GM12878 (cell line): ENCODE data around the gene TLNRD1. TPM values are rescaled to one million over a fixed set of nuclear protein-coding genes. Genes with fewer than 3 reads are reported as not detected.

Experiments
- ATAC-seq: fragments of 200-7000 bp; cut with Tn5 transposase; 3 replicates; pipeline ENCODE4 v1.9.1; 2020; ENCODE audit warnings: mild to moderate bottlenecking, moderate library complexity
- BruUV-seq: library from RNA; stranded (reverse); fragments of 400-500 nt; replicated peaks from 2 replicates; lab custom pipeline; 2021; lab: Mats Ljungman, UMichigan
- CTCF ChIA-PET: fragments of 300-600 bp; sonication (Branson Sonifier 250); formaldehyde crosslinking; extraction: SDS; loops from one replicate; lab custom pipeline; 2021; ENCODE audit warnings: inconsistent platforms; lab: Yijun Ruan, JAX
- POLR2A ChIA-PET: fragments of 350-600 bp; formaldehyde crosslinking; extraction: SDS; loops from one replicate; lab custom pipeline; 2021; ENCODE audit warnings: inconsistent platforms; lab: Charles Lee
- RAD21 ChIA-PET: fragments of 300-600 bp; sonication (Branson Sonifier 250); formaldehyde crosslinking; loops from one replicate; lab custom pipeline; 2023; ENCODE audit warnings: antibody characterized with exemption; ENCODE audit not compliant: unreplicated experiment; lab: Charles Lee
- SMC1A ChIA-PET: fragments of 300-600 bp; sonication (Branson Sonifier 250); formaldehyde crosslinking; loops from one replicate; lab custom pipeline; 2023; ENCODE audit not compliant: unreplicated experiment, uncharacterized antibody; lab: Charles Lee
- DNase-seq: peaks from one replicate; pipeline ENCODE4 v3.0.0-alpha.2; 2011; ENCODE audit warnings: low read depth, low spot score
- FAIRE-seq: peaks from 3 replicates; lab custom pipeline; 2011; peaks lifted over from hg19 to GRCh38; lab: Jason Lieb, UNC
- H2AFZ ChIP-seq: 2 replicates; pipeline ENCODE4 v1.6.0; 2011; ENCODE audit warnings: low read depth, low read length, control low read depth; ENCODE audit not compliant: control insufficient read depth
- H3K27ac ChIP-seq: 2 replicates; pipeline ENCODE4 v1.5.1; 2011; ENCODE audit warnings: control low read depth; ENCODE audit not compliant: control insufficient read depth, insufficient read depth
- H3K27me3 ChIP-seq, 2 experiments: replicated peaks in 1 of 2; 2 replicates each; pipeline versions ENCODE4 v1.6.0 to v1.6.1; 2011; ENCODE audit warnings: low read length in 1 of 2; ENCODE audit not compliant: control insufficient read depth in 2 of 2, insufficient read depth in 2 of 2
- H3K36me3 ChIP-seq, 2 experiments: 2 replicates each; pipeline ENCODE4 v1.5.1; 2011; ENCODE audit warnings: low read length in 1 of 2; ENCODE audit not compliant: control insufficient read depth in 2 of 2, insufficient read depth in 2 of 2
- H3K4me1 ChIP-seq: 2 replicates; pipeline ENCODE4 v1.6.1; 2011; ENCODE audit warnings: mild to moderate bottlenecking, low read length, moderate library complexity, mixed read lengths; ENCODE audit not compliant: control insufficient read depth, insufficient read depth
- H3K4me2 ChIP-seq: 2 replicates; pipeline ENCODE4 v1.6.0; 2011; ENCODE audit warnings: control low read depth; ENCODE audit not compliant: control insufficient read depth, insufficient read depth
- H3K4me3 ChIP-seq: fragments of 200-600 bp; sonication (generic); 2 replicates; pipeline ENCODE4 v1.5.1; 2016
- H3K79me2 ChIP-seq: 2 replicates; pipeline ENCODE4 v1.6.0; 2011; ENCODE audit warnings: low read length; ENCODE audit not compliant: control insufficient read depth, insufficient read depth
- H3K9ac ChIP-seq: 2 replicates; pipeline ENCODE4 v1.8.0; 2011; ENCODE audit warnings: low read length, control low read depth, mixed read lengths; ENCODE audit not compliant: control insufficient read depth, insufficient read depth
- H3K9me3 ChIP-seq: replicated peaks from 3 replicates; pipeline ENCODE4 v1.5.1; 2011; ENCODE audit warnings: mild to moderate bottlenecking, low read length; ENCODE audit not compliant: control insufficient read depth, insufficient read depth
- H4K20me1 ChIP-seq: 2 replicates; pipeline ENCODE4 v1.6.0; 2011; ENCODE audit not compliant: control insufficient read depth, insufficient read depth
- ATF7 ChIP-seq: fragments of 450-650 bp; IDR thresholded peaks from 2 replicates; pipeline ENCODE4 v1.6.1; 2016; ENCODE audit warnings: low read depth, mild to moderate bottlenecking
- BCLAF1 ChIP-seq: fragments of 450-650 bp; IDR thresholded peaks from 2 replicates; pipeline ENCODE4 v1.6.1; 2017; ENCODE audit warnings: antibody characterized with exemption, mild to moderate bottlenecking, moderate library complexity
- BMI1 ChIP-seq: fragments of 450-650 bp; IDR thresholded peaks from 2 replicates; pipeline ENCODE4 v1.6.1; 2016; ENCODE audit warnings: mild to moderate bottlenecking, moderate library complexity, borderline replicate concordance
- ELK1 ChIP-seq: IDR thresholded peaks from 2 replicates; pipeline ENCODE4 v1.6.1; 2012; ENCODE audit warnings: low read depth, low read length, improper control_type of control experiment
- ESRRA ChIP-seq: IDR thresholded peaks from 2 replicates; pipeline ENCODE4 v1.6.1; 2012; ENCODE audit warnings: mild to moderate bottlenecking, low read length, improper control_type of control experiment
- MEF2B ChIP-seq: fragments of 450-650 bp; IDR thresholded peaks from 2 replicates; pipeline ENCODE4 v1.6.1; 2018; ENCODE audit warnings: mild to moderate bottlenecking, moderate library complexity; ENCODE audit not compliant: partially characterized antibody, poor library complexity, severe bottlenecking
- POLR2AphosphoS5 ChIP-seq: IDR thresholded peaks from 2 replicates; pipeline ENCODE4 v1.6.1; 2011; ENCODE audit warnings: mild to moderate bottlenecking, low read length, inconsistent platforms
- RFX5 ChIP-seq: IDR thresholded peaks from 2 replicates; pipeline ENCODE4 v1.6.1; 2011; ENCODE audit warnings: low read depth, low read length, improper control_type of control experiment
- SKIL ChIP-seq: fragments of 450-650 bp; IDR thresholded peaks from 2 replicates; pipeline ENCODE4 v1.6.1; 2017; ENCODE audit warnings: mild to moderate bottlenecking, low read depth, inconsistent platforms; ENCODE audit not compliant: poor library complexity, severe bottlenecking
- SP1 ChIP-seq: IDR thresholded peaks from one replicate; pipeline ENCODE4 v1.6.1; 2011; ENCODE audit warnings: low read depth, low read length
- SPI1 ChIP-seq: IDR thresholded peaks from 2 replicates; pipeline ENCODE4 v1.6.1; 2011; ENCODE audit warnings: low read depth, mild to moderate bottlenecking, low read length, moderate library complexity, borderline replicate concordance; ENCODE audit not compliant: insufficient read depth
- SRF ChIP-seq, 2 experiments: IDR thresholded peaks; 2 replicates each; pipeline ENCODE4 v1.6.1; 2011; ENCODE audit warnings: low read depth in 2 of 2, low read length in 2 of 2, mild to moderate bottlenecking in 1 of 2, moderate library complexity in 1 of 2
- SUPT20H ChIP-seq: IDR thresholded peaks from 2 replicates; pipeline ENCODE4 v1.6.1; 2011; ENCODE audit warnings: low read depth, mild to moderate bottlenecking, low read length, moderate library complexity, borderline replicate concordance; ENCODE audit not compliant: control insufficient read depth
- WGBS: methylation state at CpG from one replicate; pipeline ENCODE4 v1.1.6; 2016; ENCODE audit warnings: low lambda C conversion rate; ENCODE audit not compliant: insufficient replicate concordance, insufficient coverage; ENCODE audit errors: missing lambda C conversion rate; 5-methylcytosine and 5-hydroxymethylcytosine counted together
- in situ Hi-C: fragments of 300-500 bp; cut with MboI; formaldehyde crosslinking; loops from 9 replicates; pipeline ENCODE4 v1.14.3; 2018; ENCODE audit warnings: mixed read lengths
- intact Hi-C: fragments of 100-400 bp; cut with micrococcal nuclease; formaldehyde crosslinking; loops from one replicate; pipeline ENCODE4 v1.14.2; 2022; ENCODE audit not compliant: unreplicated experiment
- polyA plus RNA-seq, 11 experiments: library from polyadenylated mRNA; depleted of rRNA in 4 of 11; unstranded in 6 of 11; stranded (reverse) in 5 of 11; fragments of >200 nt; fragmentation: Nextera tagmentation in 4 of 11; fragmentation: Illumina TruSeq in 1 of 11; extraction: Ambion mirVana in 4 of 11; extraction: Trizol in 1 of 11; gene quantifications; 1 replicate in 1 of 11; 2 replicates in 10 of 11; pipeline versions ENCODE4 v1.2.1 to v1.2.3, GENCODE V29; 2011 to 2016; ENCODE audit warnings: inconsistent platforms in 2 of 11, missing spikeins in 2 of 11, low read depth in 1 of 11
- total RNA-seq, 4 experiments: library from RNA; depleted of rRNA in 3 of 4; stranded (reverse); fragments of >200 nt in 3 of 4; fragmentation: Illumina TruSeq in 1 of 4; extraction: Trizol in 1 of 4; gene quantifications; 2 replicates each; pipeline versions ENCODE4 v1.2.1 to v1.2.3, GENCODE V29; 2013 to 2021

The TLNRD1 gene
- total and polyA plus RNA-seq, 10 of the 15 experiments (the other 5 are each of a cell fraction or from before 2014, with no cell fraction given) = 2.5 to 44.8 (median 9.1) TPM

- BruUV-seq = no TSS peak
- Histone ChIP-seq H3K79me2 (no peaks in the 10 kb centered on the region), H4K20me1 (no peaks in the 10 kb centered on the region), H3K9me3 (peaks cover 5% of the 10 kb centered on the region), H3K4me3 (no peak overlapping the region), H3K27me3 (no peaks in the 10 kb centered on the region), H3K4me2 (no peak overlapping the region), H3K27ac (peak overlapping the region; percentile 91; the same call in 1 of the 2 replicates), H3K36me3 (no peaks in the 10 kb centered on the region), H2AFZ (no peak overlapping the region), H3K9ac (no peak overlapping the region), H3K4me1 (peaks cover 41% of the 10 kb centered on the region)
- TF ChIP-seq SRF (IDR thresholded peaks at IDR 0.05; ENCODE audit: low read depth in 2 of 2, low read length in 2 of 2) = no peak
- no peak for TF ChIP-seq POLR2AphosphoS5
- no peak for TF ChIP-seq ATF7
- TF ChIP-seq SUPT20H = no peak
- no peak for TF ChIP-seq SKIL
- no peak for TF ChIP-seq BCLAF1
- TF ChIP-seq MEF2B = no peak
- no peak for TF ChIP-seq ESRRA
- TF ChIP-seq RFX5 = no peak
- TF ChIP-seq BMI1 = no peak
- no peak for TF ChIP-seq SP1
- TF ChIP-seq SPI1 = no peak
- TF ChIP-seq ELK1 = no peak
- over 99% methylated on average over 8 of the region's 8 CpGs for WGBS
- intact Hi-C loops = loop anchor here (5.0 kb wide), 1 partner anchor 267 kb away; no protein-coding TSS in a partner anchor
- no peak for DNase-seq
- ATAC-seq = no peak
- FAIRE-seq = no peak
- SMC1A ChIA-PET = interaction anchor here (1.0 to 2.9 kb wide), 7 partner anchors 10 to 275 kb away, joined by 3 to 8 read pairs (median 5); partner anchors contain the start of gene TLNRD1
- in situ Hi-C loops = no loop called here
- POLR2A ChIA-PET = interaction anchor here (1.5 to 1.6 kb wide), 2 partner anchors 16 to 37 kb away, joined by 6 to 7 read pairs; no protein-coding TSS in a partner anchor
- CTCF ChIA-PET = interaction anchor here (1.5 to 1.7 kb wide), 2 partner anchors 25 to 241 kb away, joined by 4 to 7 read pairs; partner anchors contain the start of gene TLNRD1
- RAD21 ChIA-PET = interaction anchor here (1.3 to 2.3 kb wide), 4 partner anchors 10 to 250 kb away, joined by 4 to 13 read pairs (median 8); partner anchors contain the start of gene TLNRD1
Measured at GRCh38 chr15:81024936-81025335, 24.2 kb downstream of the TLNRD1 start.
